CD4-positive, alpha-beta T cell treated with Interleukin-1 beta for 1 hour (primary cell): ENCODE results near the gene NINJ2.
"Not testable (repeated sequence)": the region's sequence is repeated elsewhere in the genome, so short reads cannot be mapped to it uniquely, and the experiment has no call there.

ENCODE experiments used
- DNase-seq, 2 donors: peaks; one replicate each; pipeline ENCODE4 v3.0.0-alpha.2; 2020 to 2022

NINJ2 gene

GRCh38 chr12:639988-640387 lies 23.3 kb downstream of the NINJ2 start:
- DNase-seq, result no peak

GRCh38 chr12:639566-639965 lies 23.7 kb downstream of the NINJ2 start:
- DNase-seq, result no peak

GRCh38 chr12:638953-639557 lies 24.2 kb downstream of the NINJ2 start:
- no peak for DNase-seq

- DNase-seq, result no peak
These were observed 26.6 kb downstream of the NINJ2 start for GRCh38 chr12:636632-637031.

GRCh38 chr12:633731-634130 lies 29.5 kb downstream of the NINJ2 start:
- no peak for DNase-seq

- DNase-seq, result no peak
These were observed 31.0 kb downstream of the NINJ2 start for GRCh38 chr12:632102-632696.

- peak; percentile 25 to 74 for DNase-seq
These were observed 32.3 kb downstream of the NINJ2 start for GRCh38 chr12:630656-631632.

- DNase-seq, result not testable (repeated sequence)
These were observed 34.5 kb downstream of the NINJ2 start for GRCh38 chr12:628742-629078.

- DNase-seq, result no peak
These were observed 35.1 kb downstream of the NINJ2 start for GRCh38 chr12:627863-628741.

GRCh38 chr12:627285-627684 lies 36.0 kb downstream of the NINJ2 start:
- no peak for DNase-seq

GRCh38 chr12:625998-626397 lies 37.2 kb downstream of the NINJ2 start:
- DNase-seq, result no peak

- DNase-seq, result no peak
These were observed 39.3 kb downstream of the NINJ2 start for GRCh38 chr12:623865-624372.

GRCh38 chr12:623172-623864 lies 39.9 kb downstream of the NINJ2 start:
- DNase-seq, result no peak

- peak in 1 of 2 donors; percentile 47 for DNase-seq
These were observed 40.8 kb downstream of the NINJ2 start for GRCh38 chr12:622416-622815.

GRCh38 chr12:619346-619745 lies 43.9 kb downstream of the NINJ2 start:
- DNase-seq, result no peak

GRCh38 chr12:618605-619004 lies 44.6 kb downstream of the NINJ2 start:
- DNase-seq, result no peak

- peak in 1 of 2 donors; percentile 46 for DNase-seq
These were observed 45.8 kb downstream of the NINJ2 start for GRCh38 chr12:617304-617915.

- DNase-seq, result no peak
These were observed 47.6 kb downstream of the NINJ2 start for GRCh38 chr12:615620-616019.

- peak; percentile 37 to 51 for DNase-seq
These were observed 48.8 kb downstream of the NINJ2 start for GRCh38 chr12:614411-614970.

GRCh38 chr12:613996-614395 lies 49.2 kb downstream of the NINJ2 start:
- no peak for DNase-seq

- DNase-seq, result no peak
These were observed 50.4 kb downstream of the NINJ2 start for GRCh38 chr12:612886-613285.
